ENCODE measurements around the gene ZDHHC3. TPM values are rescaled to one million over a fixed set of nuclear protein-coding genes. Genes with fewer than 3 reads are reported as not detected.

The ZDHHC3 gene
- total and polyA plus RNA-seq, 12 donors: 19.0 to 52.2 (median 42.2) TPM

DNA sequence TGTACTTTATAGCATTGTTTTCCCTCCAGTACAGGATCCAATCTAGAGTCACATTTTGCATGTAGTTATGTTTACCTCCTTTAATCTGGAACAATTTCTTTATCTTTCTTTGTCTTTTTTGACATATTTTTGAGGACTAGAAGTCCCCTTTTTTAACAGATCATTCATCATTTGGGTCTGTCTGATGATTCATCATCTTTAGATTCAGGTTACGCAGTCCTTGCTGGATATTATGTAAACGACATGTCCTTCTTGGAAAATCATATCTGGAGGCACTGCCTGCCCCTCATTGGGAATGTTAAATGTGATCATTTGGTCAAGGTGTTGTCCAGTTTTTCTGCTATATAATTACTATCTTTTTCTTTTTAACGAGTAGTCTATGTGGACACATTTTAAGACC, 83.3 kb downstream of the ZDHHC3 start:
- WGBS, 2 donors: 73 to 91% methylated on average over 3 of the region's 3 CpGs

DNA sequence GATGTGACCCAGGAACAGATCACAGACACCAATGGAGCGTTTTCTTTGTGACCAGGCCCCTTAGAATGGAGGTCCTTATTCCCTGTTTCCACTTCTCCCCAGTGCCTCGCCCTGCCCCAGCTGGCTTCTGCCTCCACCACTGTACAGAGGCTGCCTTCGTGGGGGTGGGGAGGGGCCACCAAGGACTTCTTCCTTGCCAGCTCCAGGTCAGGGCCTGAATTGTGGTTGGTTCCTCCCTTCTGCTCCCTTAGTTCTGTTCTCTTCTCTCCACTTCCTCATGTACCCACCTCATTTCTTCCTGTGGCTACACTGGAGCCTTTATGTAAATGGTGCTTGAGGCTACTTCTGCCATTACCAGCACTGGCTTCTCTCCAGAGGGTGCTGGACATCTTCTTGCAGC, 85.1 kb downstream of the ZDHHC3 start:
- no peak for ATAC-seq
- intact Hi-C loops (cut with DNase I): no loop called here

More for the DNA sequence above, 83.3 kb downstream of the ZDHHC3 start:
- DNase-seq (no peak), ATAC-seq (no peak)
- no peak overlapping the region for H3K27ac ChIP-seq
- no peak overlapping the region for H3K4me3 ChIP-seq
- intact Hi-C loops (cut with DNase I): no loop called here
- TF ChIP-seq CTCF (IDR thresholded peaks at IDR 0.05): no peak
- H3K36me3 ChIP-seq: no peaks in the 10 kb centered on the region
- no peaks in the 10 kb centered on the region for H3K9me3 ChIP-seq
- no peaks in the 10 kb centered on the region for H3K4me1 ChIP-seq
- peaks cover 0 to 4% (median 0%) of the 10 kb centered on the region in 7 donors for H3K27me3 ChIP-seq

DNA sequence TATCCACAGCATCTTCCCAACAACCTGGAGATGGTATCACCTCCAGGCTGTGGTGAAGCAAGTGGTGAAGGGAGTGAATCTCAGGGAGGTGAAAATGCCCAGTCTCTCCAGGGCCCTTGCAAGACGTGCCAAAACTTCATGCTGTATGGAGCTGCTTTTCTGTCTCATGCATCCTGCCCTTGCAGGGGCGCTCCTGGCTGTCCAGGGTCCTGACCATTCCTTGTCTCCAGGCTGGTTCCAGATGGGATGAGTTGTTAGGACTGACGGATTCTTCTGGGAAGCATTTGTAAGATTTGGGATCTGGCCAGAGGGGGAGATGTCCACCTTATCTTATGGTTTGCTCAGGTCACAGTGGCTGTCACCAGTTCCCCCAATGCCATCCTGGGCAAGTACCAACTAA, 85.7 kb downstream of the ZDHHC3 start:
- Histone ChIP-seq H3K36me3 (no peaks in the 10 kb centered on the region), H3K4me3 (no peak overlapping the region), H3K9me3 (no peaks in the 10 kb centered on the region), H3K27me3 (peaks cover 0 to 18% (median 0%) of the 10 kb centered on the region in 7 donors), H3K4me1 (no peaks in the 10 kb centered on the region), H3K27ac (no peak overlapping the region)
- DNase-seq (no peak), ATAC-seq (no peak)
- WGBS, 2 donors: 48 to 52% methylated on average over 3 of the region's 3 CpGs
- intact Hi-C loops (cut with DNase I): no loop called here
- TF ChIP-seq CTCF (IDR thresholded peaks at IDR 0.05): no peak

More for the DNA sequence above, 85.1 kb downstream of the ZDHHC3 start:
- Histone ChIP-seq H3K4me1 (no peaks in the 10 kb centered on the region), H3K4me3 (no peak overlapping the region), H3K27me3 (peaks cover 0 to 12% (median 0%) of the 10 kb centered on the region in 7 donors), H3K36me3 (no peaks in the 10 kb centered on the region), H3K27ac (no peak overlapping the region), H3K9me3 (no peaks in the 10 kb centered on the region)
- 73 to 76% methylated on average over 3 of the region's 3 CpGs for WGBS, 2 donors
- no peak for DNase-seq
- TF ChIP-seq CTCF (IDR thresholded peaks at IDR 0.05): no peak

DNA sequence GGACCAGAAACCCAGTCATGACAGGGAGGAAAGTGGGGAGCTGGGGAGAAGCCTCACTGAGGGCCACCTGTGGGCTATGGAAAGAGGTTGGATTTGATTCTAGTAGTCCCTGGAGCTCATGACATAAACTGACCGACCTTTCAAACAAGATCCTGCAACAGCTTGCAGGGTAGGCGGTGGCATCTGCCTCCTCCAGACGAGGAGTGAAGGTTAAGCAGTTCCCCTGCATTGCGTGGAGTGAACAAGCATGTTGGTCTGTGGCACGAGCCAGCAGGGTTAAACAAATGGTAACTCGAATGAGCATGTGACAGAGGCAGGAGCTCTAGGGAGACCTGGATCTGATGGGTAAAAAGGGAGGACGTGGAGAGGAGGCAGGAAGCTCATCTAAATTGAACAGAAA, 88.9 kb downstream of the ZDHHC3 start:
- Histone ChIP-seq H3K36me3 (no peaks in the 10 kb centered on the region), H3K9me3 (no peaks in the 10 kb centered on the region), H3K4me3 (no peak overlapping the region), H3K27me3 (peaks cover 0 to 21% (median 0%) of the 10 kb centered on the region in 7 donors), H3K27ac (no peak overlapping the region), H3K4me1 (peaks cover 0 to 5% (median 0%) of the 10 kb centered on the region in 9 donors)
- ATAC-seq (no peak), DNase-seq (no peak)
- 77 to 83% methylated on average over 7 of the region's 7 CpGs for WGBS, 2 donors
- no peak for TF ChIP-seq CTCF (IDR thresholded peaks at IDR 0.05)
- intact Hi-C loops (cut with DNase I): no loop called here

Data from heart right ventricle (tissue), 16 donors.